GM12878 (cell line): Measurements from ENCODE around the gene EIF1.

Source experiments
- BHLHE40 ChIP-seq, 2 experiments: fragments of 450-650 bp in 1 of 2; IDR thresholded peaks; 2 replicates each; pipeline ENCODE4 v1.6.1; 2011 to 2017; ENCODE audit warnings: low read depth in 2 of 2, borderline replicate concordance in 1 of 2, improper control_type of control experiment in 1 of 2, low read length in 1 of 2, mild to moderate bottlenecking in 1 of 2
- CTCF ChIP-seq, 3 experiments: IDR thresholded peaks in 2 of 3; conservative IDR thresholded peaks in 1 of 3; 2 replicates each; pipeline ENCODE4 v1.5.1; 2011; ENCODE audit warnings: low read depth in 3 of 3, low read length in 3 of 3, mild to moderate bottlenecking in 3 of 3, control low read depth in 2 of 3, moderate library complexity in 2 of 3, inconsistent platforms in 1 of 3, mixed read lengths in 1 of 3; ENCODE audit not compliant: control insufficient read depth in 2 of 3, insufficient read depth in 1 of 3; ENCODE audit errors: extremely low read depth in 1 of 3
- EGR1 ChIP-seq, 2 experiments: IDR thresholded peaks; 1 replicate in 1 of 2; 2 replicates in 1 of 2; pipeline ENCODE4 v1.6.1; 2011 to 2012; ENCODE audit warnings: low read depth in 2 of 2, low read length in 2 of 2, borderline replicate concordance in 1 of 2, mild to moderate bottlenecking in 1 of 2, moderate library complexity in 1 of 2
- ELK1 ChIP-seq: IDR thresholded peaks from 2 replicates; pipeline ENCODE4 v1.6.1; 2012; ENCODE audit warnings: low read depth, low read length, improper control_type of control experiment
- EP300 ChIP-seq, 2 experiments: fragments of 150-350 bp in 1 of 2; IDR thresholded peaks; 2 replicates each; pipeline ENCODE4 v1.6.1; 2011 to 2012; ENCODE audit warnings: low read depth in 2 of 2, low read length in 2 of 2, borderline replicate concordance in 1 of 2, improper control_type of control experiment in 1 of 2, inconsistent platforms in 1 of 2; ENCODE audit not compliant: control insufficient read depth in 1 of 2
- POLR2A ChIP-seq: IDR thresholded peaks from 2 replicates; pipeline ENCODE4 v1.6.1; 2011; ENCODE audit warnings: low read depth, mild to moderate bottlenecking, low read length
- RAD21 ChIP-seq: IDR thresholded peaks from 2 replicates; pipeline ENCODE4 v1.6.1; 2011; ENCODE audit warnings: mild to moderate bottlenecking, low read depth, low read length, moderate library complexity; ENCODE audit not compliant: insufficient read depth
- REST ChIP-seq: IDR thresholded peaks from 2 replicates; pipeline ENCODE4 v1.6.1; 2012; ENCODE audit warnings: mild to moderate bottlenecking, low read depth, low read length
- SUZ12 ChIP-seq: fragments of 200-600 bp; sonication (generic); IDR thresholded peaks from one replicate; pipeline ENCODE4 v1.6.1; 2018; ENCODE audit warnings: antibody characterized with exemption, mild to moderate bottlenecking; ENCODE audit not compliant: unreplicated experiment
- TAF1 ChIP-seq: IDR thresholded peaks from 2 replicates; pipeline ENCODE4 v1.6.1; 2011; ENCODE audit warnings: mild to moderate bottlenecking, low read depth, low read length, borderline replicate concordance
- TBL1XR1 ChIP-seq: IDR thresholded peaks from 2 replicates; pipeline ENCODE4 v1.6.1; 2012; ENCODE audit warnings: low read depth, low read length, improper control_type of control experiment

- TF ChIP-seq RAD21 (no peak), SUZ12 (no peak), REST (no peak), EGR1 (IDR thresholded peaks at IDR 0.05; ENCODE audit: borderline replicate concordance in 1 of 2, low read depth in 2 of 2, low read length in 2 of 2) (no peak), POLR2A (no peak), ELK1 (no peak), EP300 (IDR thresholded peaks at IDR 0.05; ENCODE audit: borderline replicate concordance in 1 of 2, control insufficient read depth in 1 of 2, low read depth in 2 of 2, low read length in 2 of 2) (no peak), CTCF (IDR thresholded peaks at IDR 0.05 in 2 of 3, conservative IDR thresholded peaks at IDR 0.05 in 1 of 3; ENCODE audit: control insufficient read depth in 2 of 3, extremely low read depth in 1 of 3, insufficient read depth in 1 of 3, low read depth in 3 of 3, low read length in 3 of 3) (no peak), TAF1 (no peak), BHLHE40 (IDR thresholded peaks at IDR 0.05; ENCODE audit: borderline replicate concordance in 1 of 2, low read depth in 2 of 2, low read length in 1 of 2) (no peak), TBL1XR1 (no peak)
These were observed 21.2 kb upstream of the EIF1 start for GRCh38 chr17:41667280-41668041.
